ENCODE data around the gene B3GNT4. TPM values are rescaled to one million over a fixed set of nuclear protein-coding genes. Genes with fewer than 3 reads are reported as not detected.

B3GNT4 gene
- total RNA-seq, result 1 to 10 TPM in 1 of 2 donors, not detected in 1; 2.4 TPM

DNA sequence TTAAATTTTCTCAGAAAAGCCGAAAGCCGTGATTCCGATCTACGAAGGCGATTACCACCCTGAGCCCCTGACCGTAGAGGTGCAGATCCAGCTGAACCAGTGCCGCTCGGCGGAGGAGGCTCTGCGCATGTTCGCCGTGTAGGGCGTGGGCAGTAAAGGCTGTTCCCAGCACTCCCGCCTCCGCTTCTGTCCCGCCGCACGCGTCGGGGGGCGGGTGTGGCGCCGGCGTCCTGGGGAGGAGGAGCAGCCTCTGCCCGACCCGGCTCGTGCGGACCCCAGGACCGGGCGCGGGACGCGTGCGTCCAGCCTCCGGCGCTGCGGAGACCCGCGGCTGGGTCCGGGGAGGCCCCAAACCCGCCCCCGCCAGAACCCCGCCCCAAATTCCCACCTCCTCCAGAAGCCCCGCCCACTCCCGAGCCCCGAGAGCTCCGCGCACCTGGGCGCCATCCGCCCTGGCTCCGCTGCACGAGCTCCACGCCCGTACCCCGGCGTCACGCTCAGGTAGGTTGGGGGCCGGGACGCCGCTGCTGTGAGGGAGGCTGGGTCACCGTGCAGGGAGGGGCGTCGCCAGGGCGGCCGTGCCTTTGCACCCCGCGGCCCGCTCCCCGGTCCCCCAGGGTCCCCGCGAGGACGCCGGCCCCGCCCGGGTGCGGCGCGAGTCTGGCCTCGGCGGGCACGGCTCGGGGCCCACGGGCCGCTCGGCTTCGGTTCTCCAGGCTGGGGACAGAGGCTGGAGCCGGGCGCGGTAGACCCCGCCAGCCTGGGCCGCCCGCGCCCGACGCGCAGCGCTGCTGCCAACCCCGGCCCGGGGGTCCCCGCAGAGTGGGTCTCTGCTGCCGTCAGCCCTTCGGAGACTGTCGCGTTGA lies at the start of gene B3GNT4:
B3GNT4 (plus strand) TSS at position 409 of the 866 bp plus-strand sequence. CDS start 910 bp downstream, outside the sequence.
- Histone ChIP-seq H3K36me3 (peaks cover 7% of the 10 kb centered on the region), H3K4me1 (ENCODE audit: control insufficient read depth in 1 of 2, low read depth in 2 of 2) (peaks cover 8 to 12% of the 10 kb centered on the region in 2 donors), H3K27me3 (replicated peaks; ENCODE audit: insufficient read depth) (no peaks in the 10 kb centered on the region), H3K4me3 (peak within 1 kb of the TSS; percentile 79), H3K27ac (no peak within 1 kb of the TSS), H3K9me3 (no peaks in the 10 kb centered on the region)
- DNase-seq (ENCODE audit: low spot score) (no peak), ATAC-seq (ENCODE audit: insufficient number of reproducible peaks, low FRiP score, low read depth) (no peak)
- TF ChIP-seq, protein P1, sequence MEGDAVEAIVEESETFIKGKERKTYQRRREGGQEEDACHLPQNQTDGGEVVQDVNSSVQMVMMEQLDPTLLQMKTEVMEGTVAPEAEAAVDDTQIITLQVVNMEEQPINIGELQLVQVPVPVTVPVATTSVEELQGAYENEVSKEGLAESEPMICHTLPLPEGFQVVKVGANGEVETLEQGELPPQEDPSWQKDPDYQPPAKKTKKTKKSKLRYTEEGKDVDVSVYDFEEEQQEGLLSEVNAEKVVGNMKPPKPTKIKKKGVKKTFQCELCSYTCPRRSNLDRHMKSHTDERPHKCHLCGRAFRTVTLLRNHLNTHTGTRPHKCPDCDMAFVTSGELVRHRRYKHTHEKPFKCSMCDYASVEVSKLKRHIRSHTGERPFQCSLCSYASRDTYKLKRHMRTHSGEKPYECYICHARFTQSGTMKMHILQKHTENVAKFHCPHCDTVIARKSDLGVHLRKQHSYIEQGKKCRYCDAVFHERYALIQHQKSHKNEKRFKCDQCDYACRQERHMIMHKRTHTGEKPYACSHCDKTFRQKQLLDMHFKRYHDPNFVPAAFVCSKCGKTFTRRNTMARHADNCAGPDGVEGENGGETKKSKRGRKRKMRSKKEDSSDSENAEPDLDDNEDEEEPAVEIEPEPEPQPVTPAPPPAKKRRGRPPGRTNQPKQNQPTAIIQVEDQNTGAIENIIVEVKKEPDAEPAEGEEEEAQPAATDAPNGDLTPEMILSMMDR (IDR thresholded peaks at IDR 0.05), result no peak

DNA sequence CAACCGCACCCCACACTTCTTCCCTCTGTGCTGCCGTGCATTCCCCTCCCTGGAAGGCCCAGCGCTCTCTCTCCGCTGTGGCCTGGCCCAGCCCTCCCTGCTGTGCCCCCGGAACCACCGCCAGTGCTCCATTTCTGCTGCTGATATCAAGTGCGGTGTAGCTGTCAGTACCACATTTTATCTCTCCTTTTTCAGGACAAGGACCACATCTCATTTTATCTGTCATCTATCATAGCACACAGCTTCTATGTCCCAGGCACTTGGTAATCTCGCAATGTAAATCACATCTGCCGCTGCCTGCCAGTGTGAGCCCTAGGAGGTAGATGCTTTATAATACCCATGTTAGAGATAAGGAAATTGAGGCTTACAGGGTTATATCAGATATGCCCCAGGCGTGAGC lies 47.8 kb upstream of the B3GNT4 start:
- Histone ChIP-seq H3K4me3 (no peak overlapping the region), H3K4me1 (ENCODE audit: control insufficient read depth in 1 of 2, low read depth in 2 of 2) (no peaks in the 10 kb centered on the region), H3K27me3 (replicated peaks; ENCODE audit: insufficient read depth) (no peaks in the 10 kb centered on the region), H3K36me3 (no peaks in the 10 kb centered on the region), H3K9me3 (no peaks in the 10 kb centered on the region), H3K27ac (no peak overlapping the region)
- TF ChIP-seq, protein P1 (IDR thresholded peaks at IDR 0.05), result no peak
- ATAC-seq (ENCODE audit: insufficient number of reproducible peaks, low FRiP score, low read depth), result no peak
- DNase-seq (ENCODE audit: low spot score), result no peak

DNA sequence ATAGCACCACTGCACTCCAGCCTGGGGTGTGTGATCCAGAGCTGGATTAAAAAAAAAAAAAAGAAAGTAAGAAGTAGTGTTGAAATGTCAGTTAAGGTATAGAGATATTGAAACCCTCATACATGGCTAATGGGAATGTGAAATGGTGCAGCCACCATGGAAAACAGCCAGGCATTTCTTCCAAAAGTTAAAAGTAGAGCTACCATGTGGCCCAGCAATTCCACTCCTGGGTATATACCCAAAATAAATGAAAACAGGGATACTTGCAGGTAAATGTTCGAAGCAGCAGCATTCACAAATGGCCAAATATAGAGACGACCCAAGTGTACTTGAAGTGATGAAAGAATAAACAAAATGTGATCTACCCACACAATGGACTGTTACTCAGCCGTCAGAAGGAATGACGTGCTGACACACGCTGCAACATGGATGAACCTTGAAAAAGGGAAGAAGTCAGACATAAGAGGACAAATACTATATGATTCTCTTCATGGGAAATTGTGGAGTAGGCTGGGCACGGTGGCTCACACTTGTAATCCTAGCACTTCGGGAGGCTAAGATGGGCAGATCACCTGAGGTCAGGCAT lies 44.7 kb upstream of the B3GNT4 start:
- H3K4me1 ChIP-seq (ENCODE audit: control insufficient read depth in 1 of 2, low read depth in 2 of 2), result no peaks in the 10 kb centered on the region
- H3K36me3 ChIP-seq, result no peaks in the 10 kb centered on the region
- no peak for DNase-seq (ENCODE audit: low spot score)
- no peak overlapping the region for H3K27ac ChIP-seq
- no peak for ATAC-seq (ENCODE audit: insufficient number of reproducible peaks, low FRiP score, low read depth)
- H3K27me3 ChIP-seq (replicated peaks; ENCODE audit: insufficient read depth), result no peaks in the 10 kb centered on the region
- TF ChIP-seq, protein P1 (IDR thresholded peaks at IDR 0.05), result no peak
- no peak overlapping the region for H3K4me3 ChIP-seq
- no peaks in the 10 kb centered on the region for H3K9me3 ChIP-seq

DNA sequence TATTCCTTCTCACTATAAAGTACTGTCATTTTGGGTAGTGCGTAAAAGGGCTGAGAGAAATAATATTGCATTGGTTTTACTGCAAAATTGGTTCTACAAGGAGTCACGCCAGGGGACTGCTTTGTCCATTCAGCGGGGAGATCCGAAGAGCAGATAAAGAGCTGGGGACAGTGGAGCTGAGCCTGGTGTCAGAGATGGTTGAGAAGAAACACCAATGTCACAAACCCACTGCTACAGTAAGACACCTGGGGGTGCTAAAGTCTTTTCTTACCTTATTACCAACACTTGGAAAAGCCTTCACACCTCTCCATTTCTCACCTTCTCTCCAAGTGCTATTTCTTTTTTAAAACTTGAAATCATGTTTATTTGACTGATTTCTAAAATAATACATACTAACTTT lies 43.6 kb upstream of the B3GNT4 start:
- Histone ChIP-seq H3K36me3 (no peaks in the 10 kb centered on the region), H3K27me3 (replicated peaks; ENCODE audit: insufficient read depth) (no peaks in the 10 kb centered on the region), H3K4me1 (ENCODE audit: control insufficient read depth in 1 of 2, low read depth in 2 of 2) (no peaks in the 10 kb centered on the region), H3K4me3 (no peak overlapping the region), H3K27ac (no peak overlapping the region), H3K9me3 (no peaks in the 10 kb centered on the region)
- TF ChIP-seq, protein P1 (IDR thresholded peaks at IDR 0.05), result no peak
- ATAC-seq (ENCODE audit: insufficient number of reproducible peaks, low FRiP score, low read depth) (no peak), DNase-seq (ENCODE audit: low spot score) (no peak)

DNA sequence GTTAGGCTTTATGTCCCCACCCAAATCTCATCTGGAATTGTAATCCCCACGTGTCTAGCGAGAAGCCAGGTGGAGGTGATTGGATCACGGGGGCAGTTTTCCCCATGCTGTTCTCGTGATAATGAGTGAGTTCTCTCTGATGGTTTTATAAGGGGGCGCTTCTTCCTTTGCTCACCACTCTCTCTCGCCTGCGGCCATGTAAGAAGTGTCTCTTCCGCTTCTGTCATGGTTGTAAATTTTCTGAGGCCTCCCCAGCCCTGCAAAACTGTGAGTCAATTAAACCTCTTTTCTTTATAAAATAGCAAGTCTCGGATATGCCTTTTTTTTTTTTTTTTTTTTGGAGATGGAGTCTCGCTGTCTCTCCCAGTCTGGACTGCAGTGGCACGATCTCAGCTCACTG lies 42.7 kb upstream of the B3GNT4 start:
- H3K4me3 ChIP-seq, result no peak overlapping the region
- ATAC-seq (ENCODE audit: insufficient number of reproducible peaks, low FRiP score, low read depth) (no peak), DNase-seq (ENCODE audit: low spot score) (no peak)
- TF ChIP-seq, protein P1 (IDR thresholded peaks at IDR 0.05), result no peak
- no peaks in the 10 kb centered on the region for H3K4me1 ChIP-seq (ENCODE audit: control insufficient read depth in 1 of 2, low read depth in 2 of 2)
- no peak overlapping the region for H3K27ac ChIP-seq
- no peaks in the 10 kb centered on the region for H3K27me3 ChIP-seq (replicated peaks; ENCODE audit: insufficient read depth)
- no peaks in the 10 kb centered on the region for H3K36me3 ChIP-seq
- no peaks in the 10 kb centered on the region for H3K9me3 ChIP-seq
